ENCODE results near the gene SLC6A8.

DNA sequence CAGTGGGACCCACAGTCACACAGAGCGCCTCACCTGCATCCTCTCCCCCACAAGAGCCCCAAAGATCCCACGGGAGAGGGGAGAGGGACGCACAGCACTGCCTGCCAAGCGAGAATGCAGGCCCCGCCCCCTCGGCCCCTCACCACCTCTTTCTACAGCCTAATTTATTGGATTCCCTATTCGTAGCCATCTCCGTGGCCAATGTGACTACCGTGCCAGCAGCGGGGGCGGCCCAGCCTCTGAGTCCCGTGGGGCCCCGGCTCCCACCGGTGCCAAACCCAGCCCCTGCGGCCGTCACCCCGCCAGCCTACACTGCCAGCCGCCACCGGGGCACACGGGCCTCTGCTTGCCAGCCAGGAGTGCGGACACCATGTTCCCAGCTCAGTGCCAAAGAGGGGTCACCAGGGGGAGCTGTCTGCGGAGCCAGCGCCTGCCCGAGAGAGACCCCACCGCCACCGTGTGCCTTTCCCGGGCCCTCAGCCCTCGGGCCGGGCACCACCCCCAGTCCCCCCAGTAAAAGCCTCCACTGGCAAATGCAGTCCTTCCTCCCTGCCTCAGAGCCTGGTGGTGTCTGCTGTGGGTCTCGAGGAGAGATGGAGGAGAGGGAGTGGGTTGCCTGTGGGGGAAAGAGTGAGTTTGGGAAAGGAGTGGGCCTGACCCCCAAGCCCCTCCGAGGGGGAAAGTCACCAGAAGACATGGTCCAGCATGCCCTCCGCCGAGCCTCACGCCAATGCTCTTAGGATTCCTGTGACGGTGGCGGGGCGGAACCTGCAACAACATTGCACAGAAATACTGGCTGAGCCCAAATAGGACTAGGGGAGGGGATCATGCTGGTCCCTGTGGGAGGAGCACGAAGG lies 56.7 kb downstream of the SLC6A8 start:
- TF ChIP-seq POLR2A (IDR thresholded peaks at IDR 0.05; ENCODE audit: low read depth, low read length) (no peak), CTCF (IDR thresholded peaks at IDR 0.05; ENCODE audit: extremely low read depth in 1 of 2, insufficient read depth in 1 of 2, low read depth in 1 of 2, low read length in 2 of 2) (peak in 1 of 2 donors; percentile 46), POLR2AphosphoS5 (IDR thresholded peaks at IDR 0.05; ENCODE audit: insufficient read depth, low read depth, low read length) (no peak), MYC (IDR thresholded peaks at IDR 0.05; ENCODE audit: low read depth, low read length) (no peak), EZH2 (IDR thresholded peaks at IDR 0.05; ENCODE audit: borderline replicate concordance, low read depth, low read length, severe bottlenecking) (no peak), JUN (IDR thresholded peaks at IDR 0.05; ENCODE audit: borderline replicate concordance, insufficient read depth, insufficient read length, low read depth) (no peak), GATA2 (IDR thresholded peaks at IDR 0.05; ENCODE audit: insufficient read depth, insufficient read length, low read depth, low read length) (no peak), FOS (IDR thresholded peaks at IDR 0.05; ENCODE audit: borderline replicate concordance, insufficient read depth, low read length) (no peak)
